LNCaP clone FGC (cell line): ENCODE data around the gene MACROH2A1.

ENCODE experiments used
- DNase-seq: peaks from one replicate; pipeline ENCODE4 v3.0.0-alpha.2; 2011; ENCODE audit warnings: low read depth
- H3K4me3 ChIP-seq: 2 replicates; pipeline ENCODE4 v1.5.1; 2011; ENCODE audit warnings: mild to moderate bottlenecking, low read depth, low read length, control low read depth
- CTCF ChIP-seq: IDR thresholded peaks from 2 replicates; pipeline ENCODE4 v1.5.1; 2012; ENCODE audit warnings: mild to moderate bottlenecking; ENCODE audit not compliant: control insufficient read depth, insufficient read depth; ENCODE audit errors: extremely low read depth

The MACROH2A1 gene

GRCh38 chr5:135322271-135322670, 76.8 kb downstream of the MACROH2A1 start:
- no peak overlapping the region for H3K4me3 ChIP-seq
- no peak for TF ChIP-seq CTCF
- DNase-seq = no peak

GRCh38 chr5:135320718-135321484, 78.1 kb downstream of the MACROH2A1 start:
- DNase-seq = no peak
- TF ChIP-seq CTCF = no peak
- H3K4me3 ChIP-seq = no peak overlapping the region

GRCh38 chr5:135319928-135320606, 79.0 kb downstream of the MACROH2A1 start:
- TF ChIP-seq CTCF = no peak
- no peak overlapping the region for H3K4me3 ChIP-seq
- no peak for DNase-seq

GRCh38 chr5:135319458-135319857, 79.6 kb downstream of the MACROH2A1 start:
- no peak for TF ChIP-seq CTCF
- no peak for DNase-seq
- no peak overlapping the region for H3K4me3 ChIP-seq

- no peak for DNase-seq
- no peak for TF ChIP-seq CTCF
- H3K4me3 ChIP-seq = no peak overlapping the region
Observed at GRCh38 chr5:135318924-135319323, 80.1 kb downstream of the MACROH2A1 start.

- TF ChIP-seq CTCF = no peak
- no peak for DNase-seq
- no peak overlapping the region for H3K4me3 ChIP-seq
Observed at GRCh38 chr5:135318037-135318436, 81.0 kb downstream of the MACROH2A1 start.

GRCh38 chr5:135317286-135317685, 81.7 kb downstream of the MACROH2A1 start:
- no peak for TF ChIP-seq CTCF
- no peak overlapping the region for H3K4me3 ChIP-seq
- DNase-seq = no peak
